ENCODE measurements around the gene TMEM242.
"Not testable (repeated sequence)": the region's sequence is repeated elsewhere in the genome, so short reads cannot be mapped to it uniquely, and the experiment has no call there.

Gene TMEM242

GRCh38 chr6:157313531-157314467 lies 9.5 kb downstream of the TMEM242 start:
- Histone ChIP-seq H3K4me1 (ENCODE audit: control insufficient read depth, insufficient read depth, low read length) (peaks cover 3% of the 10 kb centered on the region; the same call in 1 of the 2 replicates), H3K4me3 (ENCODE audit: low read depth, low read length) (no peak overlapping the region), H3K9me3 (ENCODE audit: control insufficient read depth, insufficient read depth, low read depth, low read length) (no peaks in the 10 kb centered on the region), H3K36me3 (ENCODE audit: control insufficient read depth in 2 of 2, insufficient read depth in 1 of 2, low read length in 2 of 2) (peaks cover 16 to 71% of the 10 kb centered on the region in 2 experiments), H3K27ac (ENCODE audit: extremely low read depth, low read depth, low read length) (no peak overlapping the region)
- ChIA-PET CTCF (interaction anchor here (0.6 to 5.7 kb wide), 19 partner anchors 10 to 818 kb away, joined by 3 to 39 read pairs (median 6); partner anchors contain the start of gene TMEM242), POLR2A (interaction anchor here (1.3 kb wide), 2 partner anchors 10 to 61 kb away, joined by 3 to 18 read pairs; partner anchors contain the start of gene TMEM242)
- TF ChIP-seq ZEB2 (tag by site-specific recombination; IDR thresholded peaks at IDR 0.05) (no peak; the same call in 1 of the 2 replicates), EGR2 (tag by site-specific recombination; IDR thresholded peaks at IDR 0.05; ENCODE audit: low read depth) (no peak), GLI2 (tag by site-specific recombination; IDR thresholded peaks at IDR 0.05; ENCODE audit: borderline replicate concordance, low read depth) (no peak), ZNF610 (tag by site-specific recombination; IDR thresholded peaks at IDR 0.05; ENCODE audit: borderline replicate concordance) (no peak), KLF16 (tag by site-specific recombination; IDR thresholded peaks at IDR 0.05) (no peak), ZNF518A (tag by site-specific recombination; conservative IDR thresholded peaks at IDR 0.05; ENCODE audit: low read depth) (no peak), ZNF169 (tag by site-specific recombination; IDR thresholded peaks at IDR 0.05) (no peak), ZXDB (tag by site-specific recombination; IDR thresholded peaks at IDR 0.05) (no peak), ZNF280C (tag by site-specific recombination; IDR thresholded peaks at IDR 0.05) (no peak), KLF8 (tag by site-specific recombination; IDR thresholded peaks at IDR 0.05) (no peak)

GRCh38 chr6:157312757-157313156 lies 10.6 kb downstream of the TMEM242 start:
- ChIA-PET CTCF (no interaction called here), POLR2A (no interaction called here)
- H3K9me3 ChIP-seq (ENCODE audit: control insufficient read depth, insufficient read depth, low read depth, low read length): no peaks in the 10 kb centered on the region
- H3K36me3 ChIP-seq (ENCODE audit: control insufficient read depth in 2 of 2, insufficient read depth in 1 of 2, low read length in 2 of 2): peaks cover 9 to 60% of the 10 kb centered on the region in 2 experiments
- TF ChIP-seq INSM2 (tag by site-specific recombination; IDR thresholded peaks at IDR 0.05) (no peak), ZNF473 (tag by site-specific recombination; IDR thresholded peaks at IDR 0.05) (no peak), ZNF561 (tag by site-specific recombination; IDR thresholded peaks at IDR 0.05; ENCODE audit: borderline replicate concordance) (no peak), ZEB2 (tag by site-specific recombination; IDR thresholded peaks at IDR 0.05) (0 out of 2 replicates have a peak, but pooled peaks have one; percentile 16)
- no peak overlapping the region for H3K27ac ChIP-seq (ENCODE audit: extremely low read depth, low read depth, low read length)
- H3K4me3 ChIP-seq (ENCODE audit: low read depth, low read length): no peak overlapping the region
- peaks cover 3% of the 10 kb centered on the region; the same call in 1 of the 2 replicates for H3K4me1 ChIP-seq (ENCODE audit: control insufficient read depth, insufficient read depth, low read length)

GRCh38 chr6:157310693-157311092 lies 12.6 kb downstream of the TMEM242 start:
- POLR2A ChIA-PET; CTCF ChIA-PET; H3K9me3 ChIP-seq (ENCODE audit: control insufficient read depth, insufficient read depth, low read depth, low read length); H3K27ac ChIP-seq (ENCODE audit: extremely low read depth, low read depth, low read length); H3K4me1 ChIP-seq (ENCODE audit: control insufficient read depth, insufficient read depth, low read length); H3K4me3 ChIP-seq (ENCODE audit: low read depth, low read length): not testable (repeated sequence)
- H3K36me3 ChIP-seq (ENCODE audit: control insufficient read depth in 2 of 2, insufficient read depth in 1 of 2, low read length in 2 of 2): peaks cover 0 to 40% of the 10 kb centered on the region in 2 experiments; a peak in 1 of 3 replicates
